ENCODE results near the gene FOXL1. TPM values are rescaled to one million over a fixed set of nuclear protein-coding genes. Genes with fewer than 3 reads are reported as not detected.

The FOXL1 gene
- total and polyA plus RNA-seq, 2 of the 13 experiments (the other 11 are each of a cell fraction or from before 2014, with no cell fraction given): not detected

DNA sequence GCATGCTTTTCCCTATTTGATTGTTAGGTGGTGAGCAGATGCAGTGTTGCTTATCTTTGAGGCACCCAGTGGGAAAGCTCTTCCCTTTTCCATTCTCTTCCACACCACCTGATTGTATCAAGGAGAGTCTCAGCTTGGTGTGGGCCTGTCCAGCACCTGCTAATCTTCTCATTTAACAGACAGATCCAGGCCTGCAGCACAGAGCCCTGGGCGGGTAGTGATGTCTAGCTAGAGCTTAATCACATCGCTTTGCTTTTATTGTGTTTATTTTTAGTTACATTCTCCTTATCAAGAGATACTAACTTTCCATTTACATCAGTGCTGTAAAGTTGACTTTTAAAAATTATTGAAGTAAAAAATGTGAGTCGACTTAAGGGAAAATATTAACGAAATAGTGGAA lies 24.2 kb downstream of the FOXL1 start:
- Histone ChIP-seq H2AFZ (ENCODE audit: low read length) (no peak overlapping the region), H3K4me3 (replicated peaks in 1 of 3; ENCODE audit: insufficient read depth in 1 of 3, low read depth in 2 of 3, low read length in 3 of 3) (no peak overlapping the region), H3K9me3 (ENCODE audit: low read length) (no peaks in the 10 kb centered on the region), H3K4me2 (ENCODE audit: low read depth, low read length) (no peak overlapping the region), H3K27me3 (ENCODE audit: control insufficient read depth in 1 of 2, insufficient read depth in 2 of 2, low read length in 2 of 2) (peaks cover 0 to 26% of the 10 kb centered on the region in 2 experiments; a peak in 1 of 5 replicates), H3K79me2 (ENCODE audit: insufficient read depth, low read length) (no peaks in the 10 kb centered on the region), H4K20me1 (ENCODE audit: insufficient read depth, low read length) (no peaks in the 10 kb centered on the region), H3K9ac (ENCODE audit: insufficient read depth, low read depth, low read length) (no peak overlapping the region), H3K27ac (ENCODE audit: extremely low read length, insufficient read depth, low read length) (no peak overlapping the region), H3K4me1 (ENCODE audit: insufficient read depth, low read length) (no peaks in the 10 kb centered on the region), H3K36me3 (replicated peaks in 1 of 2; ENCODE audit: control insufficient read depth in 1 of 2, insufficient read depth in 2 of 2, low read length in 2 of 2) (no peaks in the 10 kb centered on the region)
- in situ Hi-C loops (cut with HindIII; ENCODE audit: extremely low pct_ligation_motif_present, low pct_unique_long_range_greater_than_20kb): no loop called here
- intact Hi-C loops (cut with micrococcal nuclease; ENCODE audit: unreplicated experiment): loop anchor here (5.0 kb wide), 1 partner anchor 460 kb away; no protein-coding TSS in a partner anchor
- DNase-seq (ENCODE audit: low spot score): no peak
- BruUV-seq (replicated peaks): no TSS peak
- no peak for FAIRE-seq
- CTCF ChIA-PET (ENCODE audit: low intra/inter-chr PET ratio, low total read pairs): no interaction called here
- WGBS (ENCODE audit: low lambda C conversion rate): 13% methylated on average over 4 of the region's 4 CpGs
- TF ChIP-seq PLSCR1 (CRISPR knock-in tag; IDR thresholded peaks at IDR 0.05; ENCODE audit: borderline replicate concordance) (no peak), ZNF784 (CRISPR knock-in tag; IDR thresholded peaks at IDR 0.05; ENCODE audit: borderline replicate concordance) (no peak), SP140L (CRISPR knock-in tag; IDR thresholded peaks at IDR 0.05; ENCODE audit: borderline replicate concordance) (no peak)
- no peak for ATAC-seq
- POLR2A ChIA-PET: no interaction called here

DNA sequence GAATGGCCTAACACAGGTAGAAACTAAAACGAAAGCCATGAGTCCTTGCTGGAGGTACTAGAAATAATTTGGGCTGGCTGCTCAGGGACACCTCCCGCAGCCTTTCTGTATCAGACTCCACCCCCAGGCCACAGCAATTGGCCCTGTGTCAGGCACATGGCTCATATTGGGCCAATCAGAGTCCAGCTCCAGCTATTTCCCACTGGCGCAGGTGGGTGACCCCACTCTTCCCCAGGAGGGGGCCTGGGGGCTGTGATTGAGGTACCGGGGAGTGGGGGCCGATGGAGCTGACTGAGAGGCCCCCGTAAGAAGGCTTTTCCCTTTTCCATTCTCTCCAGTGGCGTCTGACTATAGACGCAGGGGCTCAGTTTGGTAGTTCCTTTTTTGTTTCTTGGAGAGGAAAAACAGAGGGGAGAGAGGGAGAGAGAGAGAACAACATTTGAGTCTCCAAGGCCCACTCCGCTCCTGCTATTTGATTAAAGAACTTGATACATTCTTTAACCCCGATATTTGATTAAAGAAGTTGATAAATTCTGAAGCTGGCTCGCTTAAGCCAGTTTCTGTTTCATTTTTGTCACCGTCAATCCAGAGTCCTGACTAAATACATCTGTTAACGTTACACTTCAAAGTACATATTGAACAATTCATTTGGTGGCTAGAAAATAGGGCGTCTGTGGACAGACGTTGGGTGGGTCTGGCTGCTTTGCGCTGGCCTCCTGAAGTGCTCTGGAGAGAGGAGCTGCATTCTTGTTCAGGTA lies 26.3 kb downstream of the FOXL1 start:
- H4K20me1 ChIP-seq (ENCODE audit: insufficient read depth, low read length): no peaks in the 10 kb centered on the region
- H3K4me3 ChIP-seq (replicated peaks in 1 of 3; ENCODE audit: insufficient read depth in 1 of 3, low read depth in 2 of 3, low read length in 3 of 3): no peak overlapping the region
- H3K27ac ChIP-seq (ENCODE audit: extremely low read length, insufficient read depth, low read length): no peak overlapping the region
- FAIRE-seq: no peak
- no peaks in the 10 kb centered on the region for H3K9me3 ChIP-seq (ENCODE audit: low read length)
- no TSS peak for BruUV-seq (replicated peaks)
- H3K4me1 ChIP-seq (ENCODE audit: insufficient read depth, low read length): no peaks in the 10 kb centered on the region
- ChIA-PET CTCF (ENCODE audit: low intra/inter-chr PET ratio, low total read pairs) (no interaction called here), POLR2A (no interaction called here)
- peak overlapping the region; percentile 41 for H3K4me2 ChIP-seq (ENCODE audit: low read depth, low read length)
- 14% methylated on average over 16 of the region's 16 CpGs for WGBS (ENCODE audit: low lambda C conversion rate)
- ATAC-seq: peak; percentile 33; the same call in 2 of the 3 replicates
- TF ChIP-seq NFYC (CRISPR knock-in tag; IDR thresholded peaks at IDR 0.05) (0 out of 2 replicates have a peak, but pooled peaks have one; percentile 15), MYC (CRISPR knock-in tag; IDR thresholded peaks at IDR 0.05; ENCODE audit: borderline replicate concordance) (no peak)
- H3K36me3 ChIP-seq (replicated peaks in 1 of 2; ENCODE audit: control insufficient read depth in 1 of 2, insufficient read depth in 2 of 2, low read length in 2 of 2): no peaks in the 10 kb centered on the region
- intact Hi-C loops (cut with micrococcal nuclease; ENCODE audit: unreplicated experiment): loop anchor here (5.0 kb wide), 1 partner anchor 462 kb away; no protein-coding TSS in a partner anchor
- in situ Hi-C loops (cut with HindIII; ENCODE audit: extremely low pct_ligation_motif_present, low pct_unique_long_range_greater_than_20kb): no loop called here
- H3K9ac ChIP-seq (ENCODE audit: insufficient read depth, low read depth, low read length): no peak overlapping the region
- no peak overlapping the region for H2AFZ ChIP-seq (ENCODE audit: low read length)
- no peak for DNase-seq (ENCODE audit: low spot score)
- H3K79me2 ChIP-seq (ENCODE audit: insufficient read depth, low read length): no peaks in the 10 kb centered on the region
- peaks cover 0 to 17% of the 10 kb centered on the region in 2 experiments; a peak in 1 of 5 replicates for H3K27me3 ChIP-seq (ENCODE audit: control insufficient read depth in 1 of 2, insufficient read depth in 2 of 2, low read length in 2 of 2)
